HG03135 (cell line): ENCODE measurements around the gene UBE2C.
"Not testable (repeated sequence)": the region's sequence is repeated elsewhere in the genome, so short reads cannot be mapped to it uniquely, and the experiment has no call there.

Experiments
- ATAC-seq: cut with Tn5 transposase; IDR thresholded peaks from one replicate; pipeline ENCODE4 v1.9.1; 2021; ENCODE audit warnings: mild to moderate bottlenecking, moderate library complexity; ENCODE audit not compliant: unreplicated experiment

Gene UBE2C

DNA sequence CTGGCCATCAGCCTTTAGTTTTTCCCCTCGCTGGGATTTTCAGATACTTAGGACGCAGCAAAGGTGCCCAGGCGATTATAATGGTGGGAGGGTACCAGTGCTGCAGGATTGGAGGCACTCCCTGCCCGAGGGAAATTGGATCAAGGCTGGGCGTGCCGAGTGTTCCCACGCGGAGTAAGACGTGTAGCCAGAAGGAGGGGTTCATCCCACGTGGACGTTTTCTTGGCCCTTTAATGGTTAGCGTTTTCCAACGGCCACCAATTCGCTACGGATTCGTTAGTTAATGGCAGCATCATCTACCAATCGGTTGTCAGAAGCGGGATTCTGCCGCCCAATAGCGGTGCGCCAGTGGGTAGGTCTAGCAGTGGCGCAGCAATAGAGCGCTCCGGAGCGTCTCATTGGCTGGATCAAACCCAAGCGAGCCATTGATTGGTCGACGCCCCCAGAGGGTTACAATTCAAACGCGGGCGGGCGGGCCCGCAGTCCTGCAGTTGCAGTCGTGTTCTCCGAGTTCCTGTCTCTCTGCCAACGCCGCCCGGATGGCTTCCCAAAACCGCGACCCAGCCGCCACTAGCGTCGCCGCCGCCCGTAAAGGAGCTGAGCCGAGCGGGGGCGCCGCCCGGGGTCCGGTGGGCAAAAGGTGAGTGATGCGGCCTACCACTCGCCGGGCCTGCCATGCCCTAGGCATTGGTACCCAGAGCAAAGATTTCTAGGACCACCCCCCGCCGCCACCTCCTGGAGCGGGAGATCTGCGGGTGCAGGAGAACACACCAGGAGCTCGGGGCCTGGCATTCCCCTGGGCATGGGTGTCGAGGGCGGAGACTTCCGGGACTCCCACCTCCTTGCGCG is at the start of gene UBE2C:
Gene UBE2C (plus strand): TSS at position 488 of the 849 bp plus-strand sequence. CDS start 52 bp downstream, at position 540.
- peak; percentile 95 for ATAC-seq

DNA sequence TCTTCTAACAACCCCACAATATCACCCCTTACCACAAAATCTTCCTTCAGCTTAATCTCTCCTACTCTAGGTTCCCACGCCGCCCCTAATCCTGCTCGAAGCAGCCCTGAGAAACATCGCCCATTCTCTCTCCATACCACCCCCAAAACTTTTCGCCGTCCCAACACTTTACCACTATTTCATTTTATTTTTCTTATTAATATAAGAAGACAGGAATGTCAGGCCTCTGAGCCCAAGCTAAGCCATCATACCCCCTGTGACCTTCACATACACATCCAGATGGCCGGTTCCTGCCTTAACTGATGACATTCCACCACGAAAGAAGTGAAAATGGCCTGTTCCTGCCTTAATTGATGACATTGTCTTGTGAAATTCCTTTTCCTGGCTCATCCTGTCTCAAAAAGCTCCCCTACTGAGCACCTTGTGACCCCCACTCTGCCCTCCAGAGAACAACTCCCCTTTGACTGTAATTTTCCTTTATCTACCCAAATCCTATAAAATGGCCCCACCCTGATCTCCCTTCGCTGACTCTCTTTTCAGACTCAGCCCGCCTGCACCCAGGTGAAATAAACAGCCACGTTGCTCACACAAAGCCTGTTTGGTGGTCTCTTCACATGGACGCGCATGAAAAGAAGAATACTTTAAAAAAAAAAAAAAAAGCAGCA is 47.7 kb upstream of the UBE2C start:
- ATAC-seq: not testable (repeated sequence)

DNA sequence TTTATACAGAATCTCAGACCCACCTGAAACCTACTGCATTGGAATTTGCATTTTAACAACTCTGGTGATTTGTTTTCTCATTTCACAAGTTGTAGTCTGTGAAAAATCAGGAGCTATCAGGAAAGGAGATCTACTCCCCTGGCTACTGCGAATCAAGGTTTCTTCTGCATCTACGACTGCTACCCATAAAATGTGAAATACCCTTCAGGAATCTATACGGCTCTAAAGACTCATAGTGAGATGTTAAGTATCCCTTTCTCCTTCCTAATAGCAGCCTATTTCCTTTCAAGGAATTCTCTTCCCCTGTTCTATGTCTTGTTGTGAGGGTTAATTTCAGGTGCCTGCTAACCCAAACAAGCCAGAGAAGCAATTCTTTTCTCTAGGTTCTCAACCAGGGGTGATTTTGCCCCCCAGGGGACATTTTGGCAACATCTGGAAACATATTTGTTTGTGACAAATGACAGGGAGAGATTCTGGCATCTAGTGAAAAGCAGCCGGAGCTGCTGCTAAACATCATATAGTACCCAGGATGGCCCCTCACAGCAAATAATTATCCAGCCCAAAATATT is 47.1 kb upstream of the UBE2C start:
- no peak for ATAC-seq

DNA sequence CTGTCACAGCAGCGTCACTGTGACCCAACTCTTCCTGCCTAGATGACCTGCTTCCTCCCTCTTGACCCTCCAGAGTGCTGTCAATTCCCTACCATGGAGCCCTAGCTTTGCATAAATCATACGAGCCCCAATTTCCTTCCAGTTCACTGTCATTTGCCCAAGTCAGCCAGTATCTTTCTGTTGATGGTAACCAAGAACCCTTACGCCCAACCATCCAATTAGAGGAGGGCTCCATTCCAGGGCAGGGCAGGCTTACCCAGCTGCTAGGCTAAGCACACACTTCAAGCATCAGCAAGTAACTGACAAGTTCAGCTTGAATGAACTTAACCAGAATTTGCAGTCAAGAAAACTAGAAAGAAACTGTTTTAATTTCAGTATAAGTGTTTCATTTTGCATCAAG is 46.5 kb upstream of the UBE2C start:
- no peak for ATAC-seq

DNA sequence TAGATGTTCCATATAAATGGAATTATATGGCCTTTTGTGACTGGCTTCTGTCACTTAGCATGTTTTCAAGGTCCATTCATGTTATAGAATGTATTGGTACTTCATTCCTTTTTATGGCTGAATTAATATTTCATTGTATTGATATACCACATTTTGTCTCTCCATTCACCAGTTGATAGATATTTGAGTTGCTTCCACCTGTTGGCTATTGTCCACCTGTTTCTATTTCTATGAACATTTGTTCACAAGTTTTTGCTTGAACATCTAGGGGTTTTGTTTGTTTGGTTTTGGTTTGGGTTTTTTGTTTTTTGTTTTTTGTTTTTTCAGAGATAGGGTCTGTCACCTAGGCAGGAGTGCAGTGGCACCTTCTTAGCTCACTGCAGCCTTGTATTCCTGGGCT is 44.0 kb upstream of the UBE2C start:
- ATAC-seq: no peak

DNA sequence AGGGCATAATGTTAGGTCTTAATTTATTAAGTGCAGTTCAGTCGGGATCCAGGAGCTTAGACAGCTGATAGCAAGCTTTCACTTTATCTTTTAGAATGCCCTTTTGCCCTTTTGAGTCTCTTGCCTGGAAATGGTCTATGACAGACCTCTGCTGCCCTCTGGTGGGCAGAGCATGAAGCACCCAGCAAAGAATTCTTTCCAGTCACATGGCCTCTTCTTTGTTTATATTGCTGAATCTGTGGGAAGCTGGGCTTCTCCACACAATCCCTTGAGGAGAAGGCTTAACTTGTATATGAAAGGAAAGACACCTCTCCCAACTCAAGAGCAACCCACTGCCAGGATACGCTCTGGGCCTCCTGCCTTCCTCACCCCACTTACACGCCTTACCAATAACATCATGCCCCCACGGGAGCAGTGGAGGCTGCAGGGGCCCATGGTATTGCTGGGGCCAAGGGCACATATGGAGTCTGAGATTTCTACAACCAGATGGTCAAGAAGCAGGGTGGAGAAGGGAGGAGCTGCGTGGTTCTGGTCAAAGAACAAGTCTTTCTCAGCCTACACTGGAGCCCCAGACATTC is 41.2 kb upstream of the UBE2C start:
- ATAC-seq: no peak

DNA sequence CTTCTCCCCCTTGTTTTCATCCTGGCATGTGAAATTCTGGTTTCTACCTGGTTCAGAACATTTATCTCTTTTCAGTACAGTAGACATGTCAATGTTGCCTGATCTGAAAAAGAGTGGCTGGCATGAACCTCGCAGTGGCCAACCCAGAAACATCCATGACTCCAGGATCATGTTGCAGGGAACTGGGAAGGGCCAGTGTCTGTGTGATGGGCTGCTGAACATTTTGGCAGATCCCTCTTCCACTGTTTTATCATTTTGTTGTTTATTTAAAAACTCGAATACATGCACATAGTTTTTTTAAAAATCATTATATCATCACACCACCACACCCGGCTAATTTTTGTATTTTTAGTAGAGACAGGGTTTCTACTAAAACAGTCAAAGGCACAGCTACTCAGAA is 39.8 kb upstream of the UBE2C start:
- no peak for ATAC-seq

DNA sequence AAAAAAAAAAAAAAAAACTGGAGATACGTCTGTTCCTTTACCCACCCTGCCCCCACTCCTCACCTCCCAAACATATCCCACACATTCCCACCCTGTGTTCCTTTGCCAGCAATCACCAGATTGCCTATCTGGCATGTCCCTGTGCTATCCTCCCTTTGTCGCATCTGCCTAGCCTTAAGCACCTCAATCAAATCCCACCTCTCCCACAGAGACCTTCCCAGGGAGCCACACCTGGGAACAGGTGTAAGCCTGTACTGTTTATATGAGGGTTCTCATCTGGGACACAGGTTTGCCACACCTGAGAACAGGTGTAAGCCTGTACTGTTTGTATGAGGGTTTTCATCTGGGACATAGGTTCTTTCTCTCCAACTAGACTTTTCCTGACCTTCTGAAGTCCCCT is 37.5 kb upstream of the UBE2C start:
- no peak for ATAC-seq

DNA sequence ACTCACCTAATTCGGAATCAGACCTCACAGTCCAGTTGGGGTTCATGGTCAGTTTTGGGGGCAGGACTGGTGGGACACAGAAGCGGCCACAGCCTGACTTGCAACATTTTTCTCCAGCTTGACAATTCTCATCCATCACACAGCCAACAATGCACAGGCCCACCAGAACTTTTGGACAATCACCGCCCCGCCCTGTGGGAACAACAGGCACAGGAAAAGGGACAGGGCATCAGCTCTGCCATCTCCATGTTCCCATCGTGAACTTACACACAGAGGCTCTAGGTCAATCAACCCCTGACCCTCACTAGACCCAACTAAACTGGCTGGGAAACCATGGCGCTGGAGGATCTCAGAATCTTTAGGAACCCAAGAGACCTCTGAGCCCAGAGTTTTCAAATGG is 37.0 kb upstream of the UBE2C start:
- ATAC-seq: no peak

DNA sequence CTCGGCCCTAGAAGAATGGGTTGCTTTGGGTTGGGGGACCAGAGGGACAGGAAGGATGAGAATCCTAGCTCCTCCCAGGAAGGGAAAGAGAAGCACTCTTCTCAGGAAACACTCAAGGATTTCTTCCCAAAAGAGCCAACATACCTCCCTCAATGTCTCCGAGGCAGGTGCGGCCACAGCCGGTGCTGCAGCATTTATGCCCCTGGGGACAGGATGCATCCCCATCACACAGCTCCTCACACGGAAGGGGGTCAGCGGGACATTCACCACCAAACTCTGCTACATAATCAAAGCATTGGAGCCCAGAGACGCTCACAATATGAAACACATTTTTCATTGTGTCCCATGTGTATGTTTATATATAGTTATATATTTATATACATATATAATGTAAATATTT is 35.5 kb upstream of the UBE2C start:
- ATAC-seq: no peak

DNA sequence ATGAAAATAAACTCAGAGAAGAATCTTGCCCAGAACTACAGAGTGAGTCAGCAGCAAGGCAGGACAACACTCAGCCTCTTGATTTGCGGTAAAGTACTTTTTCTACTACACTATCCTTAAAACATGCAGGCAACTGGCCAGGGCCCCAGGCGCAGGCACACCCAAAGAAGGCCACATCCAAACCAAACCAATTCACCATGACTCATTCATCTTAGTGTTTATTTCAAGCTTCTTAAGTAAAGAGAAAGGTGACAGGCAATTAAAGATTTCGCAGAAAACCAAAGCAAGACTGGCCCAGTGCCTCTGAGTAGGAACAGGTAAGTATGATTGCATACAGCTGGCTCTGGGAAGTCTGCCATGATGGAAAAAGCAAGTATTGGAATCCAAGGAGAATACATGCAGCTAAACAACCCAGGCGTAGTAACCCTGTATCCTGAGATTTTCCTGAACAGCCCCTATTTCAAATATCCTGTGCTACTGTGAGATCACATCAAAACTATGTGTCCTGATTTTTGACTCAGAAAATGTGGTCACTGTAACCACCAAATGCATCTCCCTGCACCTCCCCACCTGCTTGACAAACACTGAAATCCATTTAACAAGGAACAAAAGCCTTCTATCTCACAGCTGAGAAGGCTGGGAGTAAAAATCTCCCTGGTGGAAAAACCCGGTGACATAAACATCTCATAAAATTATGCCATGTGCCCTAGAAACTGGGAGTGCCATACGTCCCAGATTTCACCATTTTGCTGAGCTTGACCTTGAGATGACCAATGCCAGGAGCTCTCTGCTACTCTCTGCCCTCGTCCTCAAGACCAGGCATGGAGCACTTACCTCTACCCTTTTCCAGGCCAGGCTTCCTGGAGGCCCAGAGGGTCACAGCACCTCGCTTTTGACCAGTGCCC is 33.2 kb upstream of the UBE2C start:
- no peak for ATAC-seq

DNA sequence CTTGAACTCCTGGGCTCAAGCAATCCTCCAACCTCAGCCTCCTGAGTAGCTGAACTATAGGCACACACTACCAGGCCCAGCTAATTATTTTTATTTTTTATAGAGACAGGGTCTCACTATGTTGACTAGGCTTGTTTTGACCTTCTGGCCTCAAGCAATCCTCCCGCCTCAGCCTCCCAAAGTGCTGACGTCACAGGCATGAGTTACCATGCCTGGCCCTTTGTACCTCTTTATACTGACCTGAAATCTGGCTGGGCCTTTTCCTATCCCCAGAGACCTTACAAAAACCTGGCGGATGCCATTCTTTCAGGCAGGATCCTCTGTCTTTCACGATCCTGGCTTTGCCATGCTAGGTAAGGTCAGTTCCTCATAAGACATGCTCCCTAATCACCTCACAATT is 32.3 kb upstream of the UBE2C start:
- no peak for ATAC-seq

DNA sequence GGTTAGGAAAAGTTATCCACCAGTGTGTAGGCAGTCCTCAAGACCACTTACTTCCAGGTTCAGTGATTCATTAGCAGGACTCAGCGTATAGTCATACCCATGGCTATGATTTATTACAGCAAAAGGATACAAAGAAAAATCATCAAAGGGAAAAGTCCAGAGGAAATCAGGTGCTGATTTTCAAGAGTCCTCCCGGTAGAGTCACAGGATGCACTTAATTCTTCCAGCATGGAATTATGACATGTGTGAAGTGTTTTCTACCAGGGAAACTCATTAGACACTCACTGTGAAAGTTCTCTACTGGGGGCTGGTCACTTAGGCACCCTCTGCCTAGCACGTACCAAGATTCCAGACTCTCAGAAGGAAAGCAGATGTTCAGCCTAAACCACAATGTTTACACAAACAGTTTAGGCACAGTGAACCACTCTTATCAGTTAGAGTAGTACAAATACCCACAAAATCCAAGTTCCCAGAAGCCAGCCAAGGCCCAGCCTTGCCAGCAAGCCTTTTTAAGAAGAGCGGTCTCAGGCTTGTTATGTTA is 31.0 kb upstream of the UBE2C start:
- ATAC-seq: no peak

DNA sequence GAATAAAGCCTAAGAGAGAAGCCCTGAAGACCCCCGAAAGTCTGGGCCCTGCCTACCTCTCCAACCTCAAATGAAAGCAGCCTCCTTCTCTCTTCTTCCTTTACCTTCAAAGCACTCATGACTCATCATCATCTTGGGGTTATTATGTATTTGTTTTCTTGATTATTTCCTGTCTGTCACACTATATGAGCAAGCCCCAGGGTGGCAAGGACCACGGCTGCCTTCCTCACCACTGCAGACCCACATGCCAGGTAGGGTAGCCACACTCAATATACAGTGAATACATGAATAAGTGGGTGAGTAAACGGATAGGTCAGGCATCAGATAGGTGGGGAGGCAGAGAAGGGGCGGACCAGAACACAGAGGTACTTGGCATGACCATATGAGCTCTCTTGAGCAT is 29.6 kb upstream of the UBE2C start:
- ATAC-seq: no peak

DNA sequence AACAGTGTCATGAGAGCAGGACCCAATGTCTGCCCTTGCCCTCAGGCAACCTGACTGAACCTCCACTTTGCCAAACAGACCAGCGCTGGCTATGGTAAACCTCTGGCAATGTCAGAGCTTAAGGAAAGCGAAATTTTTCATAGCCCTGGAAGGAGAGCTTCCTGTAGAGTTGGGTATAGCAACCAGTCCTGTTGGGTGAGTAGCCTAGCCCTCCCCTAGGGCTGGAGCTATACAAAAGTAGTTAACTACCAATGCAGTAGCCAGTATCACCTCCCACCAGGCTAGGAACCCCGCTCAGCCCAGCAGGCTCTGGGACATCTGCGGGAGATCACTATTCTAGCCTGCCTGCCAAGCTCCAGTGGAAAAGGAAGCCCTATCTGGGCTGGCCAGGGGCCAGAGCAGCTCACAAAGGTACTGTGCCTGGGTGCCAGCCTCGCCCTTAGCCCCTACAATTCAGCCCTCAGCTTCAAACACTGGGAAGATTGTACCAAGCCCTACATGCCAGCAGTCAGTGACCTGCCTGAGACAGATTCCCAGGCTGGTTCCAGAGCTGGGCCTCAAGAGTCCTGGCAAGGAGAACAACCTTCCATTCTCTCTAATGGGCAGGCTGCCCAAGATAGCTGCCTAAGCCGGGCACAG is 28.7 kb upstream of the UBE2C start:
- no peak for ATAC-seq

DNA sequence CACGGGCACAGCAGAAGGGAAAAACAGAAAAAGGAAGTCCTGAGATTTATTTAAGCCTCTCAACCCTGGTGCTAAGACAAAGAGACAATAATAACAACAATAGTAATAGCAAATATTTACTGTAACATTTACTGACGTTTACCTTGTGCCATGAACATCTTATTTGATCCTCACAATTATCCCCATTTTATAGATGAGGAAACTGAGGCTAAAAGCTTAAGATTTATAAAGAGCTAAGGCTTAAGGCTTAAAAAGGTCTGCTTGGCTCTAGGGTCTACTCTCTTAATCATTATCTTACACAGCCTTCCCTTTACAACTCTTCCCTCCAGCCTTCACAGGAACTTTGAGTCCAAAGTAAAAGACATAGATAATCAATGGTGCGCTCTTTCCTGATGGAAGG is 24.1 kb upstream of the UBE2C start:
- ATAC-seq: no peak

DNA sequence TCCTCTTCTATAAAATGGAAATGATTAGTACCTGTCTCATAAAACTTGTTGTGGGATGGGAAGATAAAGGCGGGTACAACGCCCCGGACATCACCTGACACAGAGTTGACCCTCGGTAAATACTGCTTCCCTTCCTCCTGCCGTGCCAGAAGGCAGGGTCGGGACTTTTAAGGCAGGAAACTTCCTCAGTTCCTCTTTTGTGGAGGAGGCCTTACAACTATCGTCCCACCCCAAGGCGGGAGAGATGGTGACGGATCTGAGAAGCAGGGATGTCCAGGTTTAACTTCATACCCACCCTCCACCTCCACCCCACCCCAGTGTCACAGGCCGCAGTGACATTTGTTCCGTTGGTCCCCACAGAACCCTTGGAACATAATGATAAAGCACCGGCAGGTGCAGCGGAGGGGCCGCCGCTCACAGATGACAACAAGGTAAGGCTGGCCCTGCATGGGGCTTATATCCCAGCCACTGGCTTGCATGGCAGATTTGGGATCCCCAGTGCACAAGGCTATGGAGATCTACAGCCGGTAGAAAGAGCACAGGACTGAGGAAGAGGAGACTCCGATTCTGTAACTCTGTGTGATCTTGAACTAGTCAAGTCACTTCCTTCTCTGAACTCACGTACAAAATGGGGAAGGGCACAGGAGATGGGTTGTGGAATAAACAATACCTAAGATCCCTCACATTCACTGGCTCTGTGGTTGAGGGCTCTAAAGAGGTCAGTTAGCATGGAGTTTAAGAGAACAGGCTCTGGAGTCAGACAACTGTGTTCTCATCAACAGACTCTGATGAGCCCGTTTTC is 19.9 kb upstream of the UBE2C start:
- ATAC-seq: peak; percentile 17

DNA sequence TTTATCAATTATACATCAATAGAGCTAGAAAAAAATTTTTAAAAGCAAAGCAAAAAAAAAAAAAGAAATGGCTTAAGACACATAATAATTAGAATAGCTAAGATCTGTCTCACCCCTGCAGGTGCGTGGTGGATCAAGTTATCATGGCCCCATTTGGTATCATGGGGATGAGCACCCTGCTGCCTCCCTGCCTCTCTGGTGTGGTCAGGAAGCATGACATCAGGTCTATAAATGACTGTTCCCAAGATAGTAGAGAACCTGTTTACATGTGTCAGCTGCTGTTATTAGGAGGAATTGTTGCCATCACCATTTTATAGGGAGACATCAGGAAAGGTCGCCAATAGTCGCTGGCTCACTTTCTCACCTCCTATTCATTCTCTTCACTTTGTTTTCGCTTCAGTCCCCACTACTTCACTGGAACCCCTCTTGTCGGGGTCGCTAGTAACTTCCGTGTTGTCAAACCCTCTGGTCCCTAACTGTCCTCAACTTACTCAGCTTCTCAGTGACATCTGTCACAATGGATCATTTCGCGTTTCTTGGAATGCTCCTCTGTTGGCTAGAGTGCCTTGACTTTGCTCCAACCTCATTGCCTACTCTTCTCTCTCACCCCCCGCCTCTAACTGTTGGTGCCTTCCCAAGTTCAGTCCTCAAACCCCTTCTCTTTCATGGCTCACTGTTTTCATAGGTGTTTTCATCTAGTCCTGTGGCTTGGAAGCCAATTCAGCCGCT is 15.9 kb upstream of the UBE2C start:
- no peak for ATAC-seq
